Measurements from ENCODE around the gene PACS2. TPM values are rescaled to one million over a fixed set of nuclear protein-coding genes. Genes with fewer than 3 reads are reported as not detected.

PACS2 gene
- total and polyA plus RNA-seq, 2 donors (not counting 1 experiment from before 2014, with no cell fraction given): 65.6 to 70.7 TPM

GRCh38 chr14:105445901-105446845 is 131.6 kb downstream of the PACS2 start:
- Mint-ChIP-seq H3K27me3 (no peaks in the 10 kb centered on the region), H3K4me1 (no peaks in the 10 kb centered on the region), H3K4me3 (no peak overlapping the region), H3K27ac (no peak overlapping the region), H3K9me3 (ENCODE audit: insufficient read depth) (no peaks in the 10 kb centered on the region)
- Histone ChIP-seq H3K27ac (ENCODE audit: low read length in 2 of 2) (no peak overlapping the region), H3K79me2 (ENCODE audit: control insufficient read depth, insufficient read depth, low read length) (peaks cover 48% of the 10 kb centered on the region), H4K20me1 (ENCODE audit: control insufficient read depth, insufficient read depth, low read length, poor library complexity, severe bottlenecking) (peaks cover 41% of the 10 kb centered on the region), H3K4me2 (replicated peaks; ENCODE audit: low read depth, low read length, poor library complexity, severe bottlenecking) (no peak overlapping the region), H3K27me3 (replicated peaks in 1 of 4; ENCODE audit: control extremely low read depth in 1 of 4, control insufficient read depth in 3 of 4, insufficient read depth in 4 of 4, low read length in 3 of 4) (no peaks in the 10 kb centered on the region), H3K4me1 (ENCODE audit: control insufficient read depth in 2 of 2, insufficient read depth in 2 of 2, low read length in 2 of 2) (no peaks in the 10 kb centered on the region), H2AFZ (ENCODE audit: insufficient read depth, low read depth, low read length, poor library complexity, severe bottlenecking) (no peak overlapping the region), H3K9ac (ENCODE audit: low read length) (no peak overlapping the region), H3K9me3 (ENCODE audit: control extremely low read depth in 1 of 3, control insufficient read depth in 2 of 3, insufficient read depth in 1 of 3, low read length in 2 of 3) (no peaks in the 10 kb centered on the region), H3K36me3 (replicated peaks in 1 of 2; ENCODE audit: control extremely low read depth in 1 of 2, control insufficient read depth in 1 of 2, extremely low read depth in 1 of 2, insufficient read depth in 2 of 2, low read length in 1 of 2) (peaks cover 0 to 20% of the 10 kb centered on the region in 2 experiments), H3K4me3 (ENCODE audit: control extremely low read depth in 1 of 5, extremely low read depth in 1 of 5, insufficient read depth in 1 of 5, low read depth in 2 of 5, low read length in 4 of 5) (no peak overlapping the region)
- TF ChIP-seq CTCF (IDR thresholded peaks at IDR 0.05): no peak
- no peak for TF ChIP-seq EZH2 (IDR thresholded peaks at IDR 0.05; ENCODE audit: borderline replicate concordance, insufficient read depth, low read depth, low read length, poor library complexity, severe bottlenecking)
- POLR2A ChIA-PET: no interaction called here
- CTCF ChIA-PET: interaction anchor here (0.9 kb wide), 1 partner anchor 44 kb away, joined by 3 read pairs; no protein-coding TSS in a partner anchor
- no peak for DNase-seq
- ATAC-seq (ENCODE audit: low read depth): no peak
- 92% methylated on average over 25 of the region's 26 CpGs for WGBS (ENCODE audit: insufficient coverage)
- intact Hi-C loops (cut with micrococcal nuclease): no loop called here

GRCh38 chr14:105446971-105447370 is 132.4 kb downstream of the PACS2 start:
- H3K4me3 ChIP-seq (ENCODE audit: control extremely low read depth in 1 of 5, extremely low read depth in 1 of 5, insufficient read depth in 1 of 5, low read depth in 2 of 5, low read length in 4 of 5): no peak overlapping the region
- intact Hi-C loops (cut with micrococcal nuclease): no loop called here
- no peaks in the 10 kb centered on the region for H3K9me3 ChIP-seq (ENCODE audit: control extremely low read depth in 1 of 3, control insufficient read depth in 2 of 3, insufficient read depth in 1 of 3, low read length in 2 of 3)
- no peaks in the 10 kb centered on the region for H3K27me3 ChIP-seq (replicated peaks in 1 of 4; ENCODE audit: control extremely low read depth in 1 of 4, control insufficient read depth in 3 of 4, insufficient read depth in 4 of 4, low read length in 3 of 4)
- Mint-ChIP-seq H3K27ac (no peak overlapping the region), H3K4me1 (no peaks in the 10 kb centered on the region), H3K4me3 (no peak overlapping the region), H3K27me3 (no peaks in the 10 kb centered on the region), H3K9me3 (ENCODE audit: insufficient read depth) (no peaks in the 10 kb centered on the region)
- H3K4me2 ChIP-seq (replicated peaks; ENCODE audit: low read depth, low read length, poor library complexity, severe bottlenecking): no peak overlapping the region
- no peak for TF ChIP-seq EZH2 (IDR thresholded peaks at IDR 0.05; ENCODE audit: borderline replicate concordance, insufficient read depth, low read depth, low read length, poor library complexity, severe bottlenecking)
- no peak for TF ChIP-seq CTCF (IDR thresholded peaks at IDR 0.05)
- no peak overlapping the region for H2AFZ ChIP-seq (ENCODE audit: insufficient read depth, low read depth, low read length, poor library complexity, severe bottlenecking)
- H3K9ac ChIP-seq (ENCODE audit: low read length): no peak overlapping the region
- H3K4me1 ChIP-seq (ENCODE audit: control insufficient read depth in 2 of 2, insufficient read depth in 2 of 2, low read length in 2 of 2): no peaks in the 10 kb centered on the region
- H4K20me1 ChIP-seq (ENCODE audit: control insufficient read depth, insufficient read depth, low read length, poor library complexity, severe bottlenecking): peaks cover 41% of the 10 kb centered on the region
- no peak for ATAC-seq (ENCODE audit: low read depth)
- CTCF ChIA-PET: interaction anchor here (0.9 to 1.9 kb wide), 2 partner anchors 43 kb away, joined by 3 to 28 read pairs; no protein-coding TSS in a partner anchor
- peaks cover 44% of the 10 kb centered on the region for H3K79me2 ChIP-seq (ENCODE audit: control insufficient read depth, insufficient read depth, low read length)
- WGBS (ENCODE audit: insufficient coverage): 90% methylated on average over 14 of the region's 14 CpGs
- POLR2A ChIA-PET: no interaction called here
- no peak for DNase-seq
- peaks cover 0 to 22% of the 10 kb centered on the region in 2 experiments for H3K36me3 ChIP-seq (replicated peaks in 1 of 2; ENCODE audit: control extremely low read depth in 1 of 2, control insufficient read depth in 1 of 2, extremely low read depth in 1 of 2, insufficient read depth in 2 of 2, low read length in 1 of 2)
- no peak overlapping the region for H3K27ac ChIP-seq (ENCODE audit: low read length in 2 of 2)
